A549 (cell line): ENCODE results near the gene PDS5A. TPM values are rescaled to one million over a fixed set of nuclear protein-coding genes. Genes with fewer than 3 reads are reported as not detected.
A peak's percentile ranks its signal among the peaks of the same experiment; 100 is the strongest.
"Not testable (repeated sequence)": the region's sequence is repeated elsewhere in the genome, so short reads cannot be mapped to it uniquely, and the experiment has no call there.

Experiments used
- ATAC-seq, 2 experiments: fragments of 200-7000 bp in 1 of 2; fragments of >200 bp in 1 of 2; cut with Nextera tagmentation in 1 of 2; cut with Tn5 transposase in 1 of 2; 3 replicates each; pipeline versions ENCODE4 v1.8.0 to v1.9.1; 2018 to 2020; ENCODE audit warnings: mild to moderate bottlenecking in 1 of 2, moderate library complexity in 1 of 2
- CTCF ChIA-PET: fragments of 300-600 bp; sonication (Branson Sonifier 250); formaldehyde crosslinking; extraction: SDS; loops from one replicate; lab custom pipeline; 2021; ENCODE audit warnings: antibody characterized with exemption, inconsistent platforms; lab: Yijun Ruan, JAX
- POLR2A ChIA-PET: fragments of 350-600 bp; formaldehyde crosslinking; extraction: SDS; loops from one replicate; lab custom pipeline; 2021; ENCODE audit warnings: antibody characterized with exemption, inconsistent platforms; lab: Yijun Ruan, JAX
- DNase-seq, 2 experiments: peaks; one replicate each; pipeline versions ENCODE4 v3.0.0 to v3.0.0-alpha.2; 2011 to 2016; ENCODE audit warnings: low read depth in 1 of 2, low spot score in 1 of 2
- FAIRE-seq: peaks from 2 replicates; lab custom pipeline; 2011; peaks lifted over from hg19 to GRCh38; lab: Jason Lieb, UNC
- H3K27ac ChIP-seq, 2 experiments: fragments of >200 bp; sonication (Bioruptor Twin); formaldehyde crosslinking; 3 replicates each; pipeline ENCODE4 v1.5.1; 2016 to 2017
- H3K4me1 ChIP-seq: fragments of >200 bp; sonication (Bioruptor Twin); formaldehyde crosslinking; 3 replicates; pipeline ENCODE4 v1.6.1; 2016
- H3K4me2 ChIP-seq: fragments of >200 bp; sonication (Bioruptor Twin); formaldehyde crosslinking; 3 replicates; pipeline ENCODE4 v1.6.1; 2016
- H3K4me3 ChIP-seq: fragments of >200 bp; sonication (Bioruptor Twin); formaldehyde crosslinking; 3 replicates; pipeline ENCODE4 v1.5.1; 2016
- H3K9me3 ChIP-seq: fragments of >200 bp; sonication (Bioruptor Twin); formaldehyde crosslinking; 3 replicates; pipeline ENCODE4 v1.6.1; 2016
- BHLHE40 ChIP-seq: IDR thresholded peaks from 2 replicates; pipeline ENCODE4 v1.6.1; 2012; ENCODE audit warnings: low read depth, low read length, inconsistent platforms
- CEBPB ChIP-seq, 2 experiments: fragments of >200 bp in 1 of 2; sonication (Bioruptor Twin) in 1 of 2; formaldehyde crosslinking in 1 of 2; IDR thresholded peaks; 2 replicates each; pipeline ENCODE4 v1.6.1; 2012 to 2016
- CHD2 ChIP-seq: fragments of 150-350 bp; IDR thresholded peaks from 2 replicates; pipeline ENCODE4 v1.6.1; 2014; ENCODE audit warnings: low read length; ENCODE audit not compliant: partially characterized antibody
- CTCF ChIP-seq: fragments of >200 bp; sonication (Bioruptor Twin); formaldehyde crosslinking; IDR thresholded peaks from 3 replicates; pipeline ENCODE4 v1.5.1; 2016
- E2F6 ChIP-seq: IDR thresholded peaks from 2 replicates; pipeline ENCODE4 v1.6.1; 2012; ENCODE audit warnings: low read depth, borderline replicate concordance
- EHF ChIP-seq: fragments of 250-450 bp; sonication (Bioruptor Pico); IDR thresholded peaks from 2 replicates; pipeline ENCODE4 v1.5.0; 2020; ENCODE audit warnings: mild to moderate bottlenecking
- FOSB ChIP-seq: fragments of 250-450 bp; sonication (Bioruptor Pico); IDR thresholded peaks from 2 replicates; pipeline ENCODE4 v1.5.0; 2020; ENCODE audit warnings: mild to moderate bottlenecking, moderate library complexity
- FOXS1 ChIP-seq: fragments of 250-450 bp; sonication (Bioruptor Pico); IDR thresholded peaks from 2 replicates; pipeline ENCODE4 v1.5.0; 2020; ENCODE audit warnings: mild to moderate bottlenecking, moderate library complexity
- HOXB5 ChIP-seq: fragments of 250-450 bp; sonication (Bioruptor Pico); IDR thresholded peaks from 2 replicates; pipeline ENCODE4 v1.5.0; 2020; ENCODE audit warnings: mild to moderate bottlenecking, moderate library complexity
- JUN ChIP-seq, 2 experiments: fragments of >200 bp; sonication (Bioruptor Twin); formaldehyde crosslinking; IDR thresholded peaks; 2 replicates in 1 of 2; 3 replicates in 1 of 2; pipeline ENCODE4 v1.6.1; 2016 to 2017
- JUNB ChIP-seq: fragments of >200 bp; sonication (Bioruptor Twin); formaldehyde crosslinking; IDR thresholded peaks from 2 replicates; pipeline ENCODE4 v1.6.1; 2016
- MAX ChIP-seq: IDR thresholded peaks from 2 replicates; pipeline ENCODE4 v1.6.1; 2012
- MAZ ChIP-seq: fragments of 150-350 bp; IDR thresholded peaks from 2 replicates; pipeline ENCODE4 v1.6.1; 2014; ENCODE audit warnings: antibody characterized with exemption, low read depth, low read length, borderline replicate concordance
- MYC ChIP-seq: IDR thresholded peaks from 2 replicates; pipeline ENCODE4 v1.6.1; 2012; ENCODE audit warnings: mild to moderate bottlenecking, inconsistent platforms, low read length, improper control_type of control experiment, borderline replicate concordance
- NFE2L2 ChIP-seq: fragments of 150-350 bp; conservative IDR thresholded peaks from 2 replicates; pipeline ENCODE4 v1.6.1; 2014; ENCODE audit warnings: low read length
- NPAS2 ChIP-seq: fragments of 250-450 bp; sonication (Bioruptor Pico); IDR thresholded peaks from 2 replicates; pipeline ENCODE4 v1.8.0; 2022; ENCODE audit warnings: mild to moderate bottlenecking, moderate library complexity, borderline replicate concordance
- PBX3 ChIP-seq: IDR thresholded peaks from 2 replicates; pipeline ENCODE4 v1.6.1; 2012
- PHF8 ChIP-seq: fragments of 200-600 bp; sonication (generic); IDR thresholded peaks from 2 replicates; pipeline ENCODE4 v1.6.1; 2016; ENCODE audit warnings: low read depth, mild to moderate bottlenecking, antibody characterized with exemption, moderate library complexity, borderline replicate concordance
- POLR2A ChIP-seq: IDR thresholded peaks from 2 replicates; pipeline ENCODE4 v1.6.1; 2012; ENCODE audit warnings: mild to moderate bottlenecking, low read length
- RAD21 ChIP-seq, 2 experiments: fragments of >200 bp in 1 of 2; sonication (Bioruptor Twin) in 1 of 2; formaldehyde crosslinking in 1 of 2; IDR thresholded peaks in 1 of 2; conservative IDR thresholded peaks in 1 of 2; 2 replicates in 1 of 2; 3 replicates in 1 of 2; pipeline ENCODE4 v1.6.1; 2012 to 2018; ENCODE audit warnings: inconsistent platforms in 1 of 2
- REST ChIP-seq: fragments of 200-600 bp; sonication (generic); IDR thresholded peaks from 2 replicates; pipeline ENCODE4 v1.6.1; 2016; ENCODE audit warnings: antibody characterized with exemption, mild to moderate bottlenecking, moderate library complexity
- SMC3 ChIP-seq: fragments of >200 bp; sonication (Bioruptor Twin); formaldehyde crosslinking; IDR thresholded peaks from 3 replicates; pipeline ENCODE4 v1.6.1; 2018; ENCODE audit warnings: inconsistent platforms
- ZFP36 ChIP-seq: fragments of 450-650 bp; IDR thresholded peaks from 2 replicates; pipeline ENCODE4 v1.6.1; 2014; ENCODE audit warnings: borderline replicate concordance; ENCODE audit not compliant: partially characterized antibody
- WGBS: methylation state at CpG from one replicate; pipeline ENCODE4 v1.1.6; 2017; ENCODE audit errors: missing lambda C conversion rate; 5-methylcytosine and 5-hydroxymethylcytosine counted together
- polyA minus RNA-seq: library from RNA; depleted of rRNA, polyadenylated mRNA; stranded (reverse); fragments of >200 nt; gene quantifications from 2 replicates; pipeline ENCODE4 v1.2.3, GENCODE V29; 2011; rRNA and poly(A)+ RNA removed
- polyA plus RNA-seq, 4 experiments: library from polyadenylated mRNA; depleted of rRNA in 3 of 4; stranded (reverse); fragments of >200 nt; fragmentation: RNase III in 1 of 4; extraction: RNeasy Plus Mini Kit Qiagen cat#74134 plus additional on column Dnase treatment in 1 of 4; gene quantifications; 2 replicates in 3 of 4; 3 replicates in 1 of 4; pipeline ENCODE4 v1.2.3, GENCODE V29; 2011 to 2017

The PDS5A gene
- polyA plus RNA-seq (2011; rRNA removed) (87.5 and 90.0 TPM in 2 replicates), polyA plus RNA-seq (2017; fragmentation: RNase III; extraction: RNeasy Plus Mini Kit Qiagen cat#74134 plus additional on column Dnase treatment) (30.7 to 34.6 TPM (median 33.0 TPM) in 3 replicates), polyA minus RNA-seq (64.9 and 101 TPM in 2 replicates)
- polyA plus RNA-seq (2012; cell fraction: cytosol; rRNA removed): 13.8 and 15.0 TPM in 2 replicates
- polyA plus RNA-seq (2012; cell fraction: nucleus; rRNA removed): 8.2 and 11.9 TPM in 2 replicates

GRCh38 chr4:39977489-39978377, at the start of gene PDS5A:
TSS of gene PDS5A (minus strand) at chr4:39977911. CDS start at chr4:39976577, 1,334 bp downstream.
- peak; percentile 90 to 91 for ATAC-seq
- FAIRE-seq: no peak
- TF ChIP-seq EHF (CRISPR knock-in tag): no peak
- TF ChIP-seq JUN (IDR thresholded peaks at IDR 0.05): peak in 1 of 2 experiments; percentile 83; a peak in 3 of 5 replicates
- TF ChIP-seq FOXS1: no peak
- peak; percentile 85 for TF ChIP-seq CTCF
- peak; percentile 81 to 93 for TF ChIP-seq CEBPB (IDR thresholded peaks at IDR 0.05)
- no peak for TF ChIP-seq ZFP36
- peak; percentile 61; the same call in 1 of the 2 replicates for TF ChIP-seq BHLHE40
- TF ChIP-seq FOSB (CRISPR knock-in tag): no peak
- peak; percentile 81; the same call in 1 of the 2 replicates for TF ChIP-seq MAZ
- no peak for TF ChIP-seq HOXB5 (CRISPR knock-in tag)
- no peak for TF ChIP-seq NFE2L2
- peak; percentile 63 for TF ChIP-seq CHD2
- TF ChIP-seq MYC: peak; percentile 74; the same call in 1 of the 2 replicates
- TF ChIP-seq NPAS2 (CRISPR knock-in tag): no peak
- TF ChIP-seq JUNB: no peak
- no peak for TF ChIP-seq PBX3
- peak; percentile 43 to 63 for TF ChIP-seq RAD21 (conservative IDR thresholded peaks at IDR 0.05 in 1 of 2, IDR thresholded peaks at IDR 0.05 in 1 of 2)
- TF ChIP-seq REST: peak; percentile 63
- TF ChIP-seq MAX: peak; percentile 91
- TF ChIP-seq E2F6: peak; percentile 98
- TF ChIP-seq SMC3: peak; percentile 61; the same call in 2 of the 3 replicates
- TF ChIP-seq PHF8: no peak
- TF ChIP-seq POLR2A: peak; percentile 58
- peaks cover 16% of the 10 kb centered on the region for H3K4me1 ChIP-seq
- peak within 1 kb of the TSS; percentile 98 to 100 for H3K27ac ChIP-seq
- 4% methylated on average over 11 of the region's 117 CpGs for WGBS
- H3K4me3 ChIP-seq: peak within 1 kb of the TSS; percentile 95
- CTCF ChIA-PET: interaction anchor here (0.7 to 2.1 kb wide), 10 partner anchors 11 to 332 kb away, joined by 3 to 6 read pairs (median 3); partner anchors contain the start of gene N4BP2
- peak within 1 kb of the TSS; percentile 95 for H3K4me2 ChIP-seq
- POLR2A ChIA-PET: interaction anchor here (0.7 kb wide), 1 partner anchor 69 kb away, joined by 3 read pairs; no protein-coding TSS in a partner anchor
- peak; percentile 76 to 87 for DNase-seq
- no peaks in the 10 kb centered on the region for H3K9me3 ChIP-seq

GRCh38 chr4:40024049-40024448, 46.3 kb upstream of the PDS5A start:
- CTCF ChIA-PET, H3K4me1 ChIP-seq, FAIRE-seq, H3K4me3 ChIP-seq, DNase-seq, H3K27ac ChIP-seq, H3K9me3 ChIP-seq, H3K4me2 ChIP-seq, ATAC-seq: not testable (repeated sequence)
- WGBS: 86% methylated on average over 6 of the region's 7 CpGs
- POLR2A ChIA-PET: interaction anchor here (0.7 kb wide), 1 partner anchor 15 kb away, joined by 3 read pairs; no protein-coding TSS in a partner anchor

GRCh38 chr4:40021116-40021515, 43.4 kb upstream of the PDS5A start:
- H3K4me1 ChIP-seq, POLR2A ChIA-PET, H3K9me3 ChIP-seq, H3K27ac ChIP-seq, H3K4me3 ChIP-seq, FAIRE-seq, H3K4me2 ChIP-seq, ATAC-seq: not testable (repeated sequence)
- 71% methylated on average over 5 of the region's 7 CpGs for WGBS
- CTCF ChIA-PET: interaction anchor here (1.5 kb wide), 1 partner anchor 129 kb away, joined by 3 read pairs; no protein-coding TSS in a partner anchor
- peak in 1 of 2 experiments; percentile 24 for DNase-seq
